Bronchial epithelial cell (primary cell): Measurements from ENCODE around the gene CCDC88B. TPM values are rescaled to one million over a fixed set of nuclear protein-coding genes. Genes with fewer than 3 reads are reported as not detected.
"Not testable (repeated sequence)": the region's sequence is repeated elsewhere in the genome, so short reads cannot be mapped to it uniquely, and the experiment has no call there.

Experiments used
- DNase-seq: peaks from one replicate; pipeline ENCODE4 v3.0.0-alpha.2; 2010; ENCODE audit warnings: low read depth
- FAIRE-seq: peaks from 2 replicates; lab custom pipeline; 2011; peaks lifted over from hg19 to GRCh38; lab: Jason Lieb, UNC
- H3K27me3 ChIP-seq: 2 replicates; pipeline ENCODE4 v1.5.1; 2011; ENCODE audit warnings: low read length; ENCODE audit not compliant: control insufficient read depth, insufficient read depth
- H3K36me3 ChIP-seq: 2 replicates; pipeline ENCODE4 v1.5.1; 2011; ENCODE audit warnings: low read length; ENCODE audit not compliant: control insufficient read depth, insufficient read depth
- H3K4me3 ChIP-seq: 2 replicates; pipeline ENCODE4 v1.5.1; 2011; ENCODE audit warnings: mild to moderate bottlenecking, low read depth, low read length, control low read depth
- CTCF ChIP-seq: IDR thresholded peaks from 2 replicates; pipeline ENCODE4 v1.5.1; 2011; ENCODE audit warnings: mild to moderate bottlenecking, moderate library complexity, low read length, control low read depth, inconsistent platforms; ENCODE audit not compliant: insufficient read depth, severe bottlenecking
- total RNA-seq: library from RNA; depleted of rRNA; stranded (reverse); fragments of >200 nt; gene quantifications from 2 replicates; pipeline ENCODE4 v1.2.1, GENCODE V29; 2014

The CCDC88B gene
- total RNA-seq, 1 donor from 2014 or later, result 2.9 TPM

- peak; percentile 55 for FAIRE-seq
- Histone ChIP-seq H3K27me3 (no peaks in the 10 kb centered on the region), H3K4me3 (no peak overlapping the region), H3K36me3 (peaks cover 17% of the 10 kb centered on the region)
- DNase-seq, result no peak
- TF ChIP-seq CTCF, result no peak
Observed at GRCh38 chr11:64321026-64321425, 19.0 kb upstream of the CCDC88B start.

GRCh38 chr11:64321533-64321932 is 18.5 kb upstream of the CCDC88B start:
- Histone ChIP-seq H3K4me3 (no peak overlapping the region), H3K36me3 (peaks cover 16% of the 10 kb centered on the region), H3K27me3 (no peaks in the 10 kb centered on the region)
- FAIRE-seq, result no peak
- no peak for TF ChIP-seq CTCF
- peak; percentile 83 for DNase-seq

GRCh38 chr11:64322925-64323260 is 17.1 kb upstream of the CCDC88B start:
- TF ChIP-seq CTCF, result no peak
- Histone ChIP-seq H3K36me3 (peaks cover 16% of the 10 kb centered on the region), H3K27me3 (no peaks in the 10 kb centered on the region), H3K4me3 (no peak overlapping the region)
- DNase-seq (no peak), FAIRE-seq (no peak)

GRCh38 chr11:64323373-64323772 is 16.6 kb upstream of the CCDC88B start:
- no peak for FAIRE-seq
- no peak for DNase-seq
- Histone ChIP-seq H3K27me3 (no peaks in the 10 kb centered on the region), H3K36me3 (peaks cover 16% of the 10 kb centered on the region), H3K4me3 (no peak overlapping the region)
- TF ChIP-seq CTCF, result no peak

GRCh38 chr11:64323984-64324383 is 16.0 kb upstream of the CCDC88B start:
- not testable (repeated sequence) for DNase-seq, H3K27me3 ChIP-seq, FAIRE-seq, H3K4me3 ChIP-seq
- H3K36me3 ChIP-seq, result peaks cover 16% of the 10 kb centered on the region

- DNase-seq (peak; percentile 97), FAIRE-seq (no peak)
- H3K27me3 ChIP-seq, result no peaks in the 10 kb centered on the region
- TF ChIP-seq CTCF, result no peak
- H3K36me3 ChIP-seq, result peaks cover 12% of the 10 kb centered on the region
- no peak overlapping the region for H3K4me3 ChIP-seq
Observed at GRCh38 chr11:64324692-64325469, 15.1 kb upstream of the CCDC88B start.
